ENCODE measurements around the gene AJAP1. TPM values are rescaled to one million over a fixed set of nuclear protein-coding genes. Genes with fewer than 3 reads are reported as not detected.

The AJAP1 gene
- total and polyA plus RNA-seq, 2 donors (not counting 1 experiment from before 2014, with no cell fraction given) = not detected

- Mint-ChIP-seq H3K27ac (no peak overlapping the region), H3K9me3 (ENCODE audit: insufficient read depth) (no peaks in the 10 kb centered on the region), H3K4me1 (peaks cover 4% of the 10 kb centered on the region), H3K4me3 (no peak overlapping the region), H3K27me3 (peaks cover 18% of the 10 kb centered on the region)
- Histone ChIP-seq H3K9me3 (ENCODE audit: control extremely low read depth in 1 of 3, control insufficient read depth in 2 of 3, insufficient read depth in 1 of 3, low read length in 2 of 3) (peaks cover 0 to 3% (median 0%) of the 10 kb centered on the region in 3 donors), H3K36me3 (replicated peaks in 1 of 2; ENCODE audit: control extremely low read depth in 1 of 2, control insufficient read depth in 1 of 2, extremely low read depth in 1 of 2, insufficient read depth in 2 of 2, low read length in 1 of 2) (no peaks in the 10 kb centered on the region), H3K27me3 (replicated peaks in 1 of 4; ENCODE audit: control extremely low read depth in 1 of 4, control insufficient read depth in 3 of 4, insufficient read depth in 4 of 4, low read length in 3 of 4) (no peaks in the 10 kb centered on the region), H3K27ac (ENCODE audit: low read length in 2 of 2) (no peak overlapping the region), H3K4me1 (ENCODE audit: control insufficient read depth in 2 of 2, insufficient read depth in 2 of 2, low read length in 2 of 2) (no peaks in the 10 kb centered on the region), H3K9ac (ENCODE audit: low read length) (no peak overlapping the region), H4K20me1 (ENCODE audit: control insufficient read depth, insufficient read depth, low read length, poor library complexity, severe bottlenecking) (no peaks in the 10 kb centered on the region), H3K79me2 (ENCODE audit: control insufficient read depth, insufficient read depth, low read length) (no peaks in the 10 kb centered on the region), H3K4me3 (ENCODE audit: control extremely low read depth in 1 of 5, extremely low read depth in 1 of 5, insufficient read depth in 1 of 5, low read depth in 2 of 5, low read length in 4 of 5) (no peak overlapping the region), H2AFZ (ENCODE audit: insufficient read depth, low read depth, low read length, poor library complexity, severe bottlenecking) (no peak overlapping the region), H3K4me2 (replicated peaks; ENCODE audit: low read depth, low read length, poor library complexity, severe bottlenecking) (no peak overlapping the region)
- DNase-seq (no peak), ATAC-seq (ENCODE audit: low read depth) (no peak)
- intact Hi-C loops (cut with micrococcal nuclease) = no loop called here
- WGBS (ENCODE audit: insufficient coverage) = 65% methylated on average over 34 of the region's 34 CpGs
- no peak for TF ChIP-seq EZH2 (IDR thresholded peaks at IDR 0.05; ENCODE audit: borderline replicate concordance, insufficient read depth, low read depth, low read length, poor library complexity, severe bottlenecking)
- TF ChIP-seq CTCF (IDR thresholded peaks at IDR 0.05) = no peak
- ChIA-PET POLR2A (no interaction called here), CTCF (no interaction called here)
Measured at GRCh38 chr1:4637616-4638344, 16.6 kb upstream of the AJAP1 start.

DNA sequence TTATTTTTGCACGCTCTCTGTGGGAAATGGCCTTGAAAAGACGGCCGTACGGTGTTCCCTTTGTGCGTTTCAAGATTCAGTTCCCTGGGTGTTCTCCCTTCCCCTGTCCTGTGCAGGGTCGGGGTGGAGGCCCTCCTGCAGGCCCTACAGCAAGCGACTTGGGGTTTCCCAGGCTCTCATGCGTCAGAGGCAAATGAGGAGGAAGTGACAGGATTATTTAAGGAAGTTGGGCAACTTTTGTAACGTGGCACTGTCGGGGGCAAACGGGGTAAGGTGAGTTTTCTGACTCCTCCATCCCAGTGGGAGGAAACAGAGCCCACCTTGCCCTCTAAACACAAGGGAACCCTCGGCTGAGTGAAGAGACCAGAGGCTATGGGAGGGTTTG lies 16.1 kb upstream of the AJAP1 start:
- H3K9me3 ChIP-seq (ENCODE audit: control extremely low read depth in 1 of 3, control insufficient read depth in 2 of 3, insufficient read depth in 1 of 3, low read length in 2 of 3) = peaks cover 0 to 3% (median 0%) of the 10 kb centered on the region in 3 donors
- H3K36me3 ChIP-seq (replicated peaks in 1 of 2; ENCODE audit: control extremely low read depth in 1 of 2, control insufficient read depth in 1 of 2, extremely low read depth in 1 of 2, insufficient read depth in 2 of 2, low read length in 1 of 2) = no peaks in the 10 kb centered on the region
- no peak overlapping the region for H3K4me3 ChIP-seq (ENCODE audit: control extremely low read depth in 1 of 5, extremely low read depth in 1 of 5, insufficient read depth in 1 of 5, low read depth in 2 of 5, low read length in 4 of 5)
- ATAC-seq (ENCODE audit: low read depth) (no peak), DNase-seq (no peak)
- no peak overlapping the region for H3K27ac Mint-ChIP-seq
- H4K20me1 ChIP-seq (ENCODE audit: control insufficient read depth, insufficient read depth, low read length, poor library complexity, severe bottlenecking) = no peaks in the 10 kb centered on the region
- no peaks in the 10 kb centered on the region for H3K4me1 ChIP-seq (ENCODE audit: control insufficient read depth in 2 of 2, insufficient read depth in 2 of 2, low read length in 2 of 2)
- 38% methylated on average over 6 of the region's 12 CpGs for WGBS (ENCODE audit: insufficient coverage)
- H3K27ac ChIP-seq (ENCODE audit: low read length in 2 of 2) = no peak overlapping the region
- H3K4me3 Mint-ChIP-seq = no peak overlapping the region
- CTCF ChIA-PET = no interaction called here
- H2AFZ ChIP-seq (ENCODE audit: insufficient read depth, low read depth, low read length, poor library complexity, severe bottlenecking) = no peak overlapping the region
- peaks cover 4% of the 10 kb centered on the region for H3K4me1 Mint-ChIP-seq
- intact Hi-C loops (cut with micrococcal nuclease) = no loop called here
- H3K9ac ChIP-seq (ENCODE audit: low read length) = no peak overlapping the region
- no peak overlapping the region for H3K4me2 ChIP-seq (replicated peaks; ENCODE audit: low read depth, low read length, poor library complexity, severe bottlenecking)
- no peaks in the 10 kb centered on the region for H3K9me3 Mint-ChIP-seq (ENCODE audit: insufficient read depth)
- TF ChIP-seq CTCF (IDR thresholded peaks at IDR 0.05) (no peak), EZH2 (IDR thresholded peaks at IDR 0.05; ENCODE audit: borderline replicate concordance, insufficient read depth, low read depth, low read length, poor library complexity, severe bottlenecking) (no peak)
- no peaks in the 10 kb centered on the region for H3K79me2 ChIP-seq (ENCODE audit: control insufficient read depth, insufficient read depth, low read length)
- H3K27me3 ChIP-seq (replicated peaks in 1 of 4; ENCODE audit: control extremely low read depth in 1 of 4, control insufficient read depth in 3 of 4, insufficient read depth in 4 of 4, low read length in 3 of 4) = no peaks in the 10 kb centered on the region
- H3K27me3 Mint-ChIP-seq = peaks cover 22% of the 10 kb centered on the region
- POLR2A ChIA-PET = no interaction called here

Data from B cell (primary cell).